ENCODE data around the gene UCP3.

Gene UCP3

DNA sequence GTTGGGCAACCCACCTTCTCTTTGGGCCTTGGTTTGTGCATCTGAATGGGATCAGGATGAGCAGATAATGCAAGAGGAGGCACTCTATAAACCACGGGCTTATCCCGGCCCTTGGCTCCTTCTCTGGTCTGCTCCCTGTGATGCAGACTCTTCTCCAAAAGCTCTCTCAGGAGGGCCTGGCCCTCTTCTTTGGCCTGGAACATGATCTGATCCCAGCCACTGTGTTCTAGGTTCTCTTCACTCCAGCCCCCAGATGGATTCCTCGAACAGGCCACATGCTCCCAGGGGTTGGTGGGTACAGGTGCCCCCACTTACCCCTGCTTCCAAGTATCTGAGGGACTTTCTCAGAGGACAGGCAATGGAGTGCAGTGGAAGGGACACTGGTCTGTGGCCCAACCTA, 8.7 kb upstream of the UCP3 start:
- no peak for FAIRE-seq

DNA sequence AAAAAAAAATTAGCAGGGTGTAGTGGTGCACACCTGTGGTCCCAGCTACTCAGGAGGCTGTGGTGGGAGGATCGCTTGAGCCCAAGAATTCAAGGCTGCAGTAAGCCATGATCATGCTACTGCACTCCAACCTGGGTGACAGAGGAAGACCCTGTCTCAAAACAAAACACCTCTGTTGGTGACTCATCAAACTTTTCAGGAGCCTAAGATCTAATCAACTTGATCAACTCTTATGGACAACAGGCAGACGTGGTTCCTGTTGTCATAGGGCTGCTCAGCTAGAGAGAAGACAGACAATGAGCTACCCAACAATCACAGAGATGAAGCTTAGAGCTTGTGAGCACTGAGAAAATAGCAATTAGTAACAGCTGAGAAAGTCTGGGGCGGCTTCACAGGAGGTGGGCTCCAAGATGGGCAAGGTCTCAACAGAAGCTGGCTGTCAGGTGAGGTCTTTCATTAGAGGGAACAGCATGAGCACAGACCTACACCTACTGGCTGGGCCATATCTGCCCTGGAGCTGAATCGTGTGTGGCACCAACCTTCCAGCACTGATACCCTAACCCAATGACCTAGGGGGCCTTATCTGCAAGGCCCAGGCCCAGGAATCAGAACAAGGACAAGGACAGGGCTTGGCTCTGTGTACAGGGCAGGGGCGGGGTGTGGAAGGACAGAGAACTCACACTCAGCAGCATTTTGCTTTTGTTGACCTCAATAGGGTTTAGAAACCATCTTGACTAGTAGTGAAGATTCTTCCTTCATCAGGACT, 7.2 kb upstream of the UCP3 start:
- FAIRE-seq: no peak

DNA sequence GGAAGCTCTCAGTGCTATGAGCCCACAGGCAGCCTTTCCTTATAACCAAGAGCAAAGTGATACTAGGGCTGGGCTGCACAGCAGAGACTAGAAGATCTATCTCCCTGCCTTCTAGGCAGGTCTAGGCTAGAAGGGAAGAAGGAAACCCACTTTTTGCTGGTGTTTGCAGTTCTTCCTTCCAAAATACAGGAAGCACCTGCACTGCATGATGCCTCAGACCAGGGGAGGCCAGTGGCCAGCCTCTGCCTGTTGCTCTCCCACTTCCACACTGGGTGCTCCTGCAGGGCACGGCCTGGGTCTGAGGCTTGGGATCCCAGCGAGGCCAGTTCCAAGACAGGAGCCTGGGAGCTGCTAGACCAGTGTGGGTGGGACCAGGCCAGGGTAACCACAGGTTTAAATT, 6.0 kb upstream of the UCP3 start:
- no peak for FAIRE-seq

DNA sequence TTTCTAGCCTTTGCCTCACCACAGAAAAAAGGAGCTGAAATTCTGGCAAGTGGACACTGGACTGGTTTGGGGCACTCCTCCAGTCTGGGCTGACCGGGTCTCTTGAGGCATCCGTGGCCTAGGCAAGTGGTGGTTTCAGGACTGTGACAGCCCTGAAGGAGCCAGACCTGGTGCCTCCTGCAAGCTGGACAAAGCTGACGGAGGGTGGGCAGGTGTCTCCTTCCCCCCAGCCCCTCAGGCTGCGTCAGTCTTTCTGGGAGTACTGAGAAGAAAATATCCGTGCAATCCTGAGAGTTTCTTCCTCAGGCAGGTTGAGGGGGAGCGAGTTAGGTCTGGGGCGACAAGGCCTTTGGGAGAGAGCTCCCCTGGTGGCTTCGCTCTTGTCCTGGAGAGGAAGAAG, 4.3 kb upstream of the UCP3 start:
- no peak for FAIRE-seq

DNA sequence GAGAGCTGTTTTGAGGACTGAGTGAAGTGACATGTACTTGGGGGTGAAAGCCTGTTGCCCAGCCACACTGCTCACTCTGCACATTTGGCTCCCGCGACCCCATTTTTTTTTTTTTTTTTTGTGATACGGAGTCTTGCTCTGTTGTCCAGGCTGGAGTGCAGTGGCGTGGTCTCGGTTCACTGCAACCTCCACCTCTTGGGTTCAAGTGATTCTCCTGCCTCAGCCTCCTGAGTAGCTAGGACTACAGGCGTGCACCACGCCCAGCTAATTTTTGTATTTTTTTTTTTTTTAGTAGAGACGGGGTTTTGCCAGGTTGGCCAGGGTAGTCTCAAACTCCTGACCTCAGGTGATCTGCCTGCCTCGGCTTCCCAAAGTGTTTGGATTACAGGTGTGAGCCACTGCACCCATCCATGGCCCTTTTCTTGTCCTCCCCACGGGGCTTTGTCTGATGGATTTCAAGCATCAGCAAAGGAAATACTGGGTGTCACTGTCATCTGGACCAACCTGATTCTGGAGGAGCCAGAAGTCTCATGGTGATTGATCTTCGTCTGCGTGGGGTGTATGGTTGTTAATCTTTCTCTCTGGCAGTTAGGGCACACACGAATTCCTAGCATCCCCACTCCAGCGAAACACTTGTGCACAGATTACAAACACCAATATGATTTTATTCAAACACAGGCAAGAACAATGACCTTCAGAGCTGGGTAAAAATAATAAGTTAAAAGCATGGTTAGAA, 3.4 kb upstream of the UCP3 start:
- no peak for FAIRE-seq

- FAIRE-seq: no peak
Observed at GRCh38 chr11:74011360-74012073, 2.6 kb upstream of the UCP3 start.

- no peak for FAIRE-seq
Observed at GRCh38 chr11:74010306-74011300, 1.7 kb upstream of the UCP3 start.

GRCh38 chr11:74009675-74010305, 905 bp upstream of the UCP3 start:
- no peak for FAIRE-seq

DNA sequence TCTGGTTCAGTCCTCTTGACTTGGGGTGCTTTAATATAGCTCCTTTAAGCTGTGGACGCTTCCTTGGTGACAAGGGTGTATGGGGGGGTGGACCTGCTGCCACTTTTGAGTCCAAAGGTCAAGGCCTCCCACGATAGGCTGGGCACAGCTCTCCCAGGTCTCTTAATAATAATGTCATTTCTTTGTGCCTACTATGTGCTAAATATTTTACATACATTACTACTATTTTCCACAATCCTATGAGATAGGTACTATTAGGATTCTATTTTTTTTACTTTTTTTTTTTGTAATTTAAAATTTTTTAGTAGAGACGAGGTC, 304 bp upstream of the UCP3 start:
- FAIRE-seq: no peak

- no peak for FAIRE-seq
Observed at GRCh38 chr11:74007691-74008372, 1.1 kb downstream of the UCP3 start.

DNA sequence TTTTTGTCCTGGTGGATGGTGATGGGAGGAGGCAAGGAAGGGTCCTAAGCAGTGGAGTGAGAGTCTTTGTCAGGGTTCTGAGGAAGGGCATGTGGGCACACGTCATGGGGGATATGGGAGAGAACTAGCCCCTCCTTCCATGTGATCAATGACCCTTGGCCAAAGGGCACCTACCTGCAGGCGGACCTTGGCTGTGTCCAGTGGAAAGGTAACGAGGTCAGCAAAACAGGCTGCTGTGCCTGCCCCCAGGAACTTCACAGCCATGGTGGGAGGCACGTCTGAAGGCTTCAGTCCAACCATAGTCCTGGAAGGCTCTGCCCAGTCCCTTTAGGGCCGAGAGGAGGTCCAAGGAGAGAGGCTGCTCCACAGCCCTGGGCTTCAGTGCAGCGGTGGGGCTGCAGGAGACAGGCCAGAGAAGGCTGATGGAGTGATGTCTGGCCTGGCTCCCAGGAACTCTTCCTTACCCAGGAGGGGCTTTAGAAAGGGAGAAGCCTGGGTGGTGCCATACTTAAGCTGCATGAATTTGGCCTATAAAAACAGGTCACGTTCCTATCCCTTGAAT, 2.1 kb downstream of the UCP3 start:
- FAIRE-seq: no peak

DNA sequence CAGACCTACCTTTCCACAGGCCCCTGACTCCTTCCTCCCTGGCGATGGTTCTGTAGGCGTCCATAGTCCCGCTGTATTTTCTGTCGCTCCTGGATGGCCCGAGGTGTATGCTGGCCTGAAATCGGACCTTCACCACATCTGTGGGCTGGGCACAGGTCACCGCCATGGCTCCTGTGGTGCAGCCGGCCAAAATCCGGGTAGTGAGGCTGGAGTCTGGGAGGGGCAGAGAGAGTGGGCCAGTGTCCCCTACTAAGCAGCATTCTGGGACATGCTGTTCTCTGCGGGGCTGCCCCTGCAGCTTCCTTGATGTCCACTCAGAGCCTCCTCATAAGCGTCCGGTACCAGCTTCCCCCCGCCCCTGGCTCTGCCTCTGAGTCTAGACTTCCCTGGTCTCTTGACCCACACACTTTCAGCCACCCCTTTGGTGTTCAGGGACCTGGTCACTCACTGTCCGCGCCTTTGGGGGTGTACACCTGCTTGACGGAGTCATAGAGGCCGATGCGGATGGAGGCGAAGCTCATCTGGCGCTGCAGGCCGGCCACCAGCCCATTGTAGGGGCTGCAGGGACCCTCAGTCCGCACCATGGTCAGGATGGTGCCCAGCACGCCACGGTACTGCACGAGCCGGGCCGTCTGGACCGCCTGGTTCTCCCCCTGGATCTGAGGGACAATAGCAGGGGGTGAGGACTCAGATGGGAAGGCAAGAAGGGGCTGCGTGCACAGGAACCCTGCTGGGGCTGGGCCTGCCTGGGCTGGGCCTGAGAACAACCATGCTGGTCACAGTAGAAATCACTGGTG, 3.0 kb downstream of the UCP3 start:
- no peak for FAIRE-seq

- FAIRE-seq: no peak
Observed at GRCh38 chr11:74004759-74005615, 3.9 kb downstream of the UCP3 start.

- FAIRE-seq: no peak
Observed at GRCh38 chr11:74004046-74004695, 4.7 kb downstream of the UCP3 start.

DNA sequence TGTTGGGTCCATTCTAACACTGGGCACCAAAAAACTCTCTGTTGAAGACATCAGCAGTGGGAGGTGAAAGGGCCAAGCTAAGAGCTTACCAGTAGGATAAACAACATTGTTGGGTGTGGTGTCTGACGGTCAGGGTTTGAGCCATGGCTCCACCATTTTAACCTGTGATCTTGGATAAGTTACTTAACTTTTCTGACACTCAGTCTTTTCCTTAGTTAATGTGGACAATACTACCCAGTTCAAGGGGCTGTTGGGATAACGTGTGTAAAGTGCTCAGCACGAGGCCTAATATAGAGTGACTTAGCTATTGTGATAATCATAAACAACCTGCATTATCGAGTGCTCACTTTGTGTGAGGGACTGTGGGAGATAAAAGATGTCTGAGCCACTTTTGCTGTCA, 6.1 kb downstream of the UCP3 start:
- FAIRE-seq: no peak

DNA sequence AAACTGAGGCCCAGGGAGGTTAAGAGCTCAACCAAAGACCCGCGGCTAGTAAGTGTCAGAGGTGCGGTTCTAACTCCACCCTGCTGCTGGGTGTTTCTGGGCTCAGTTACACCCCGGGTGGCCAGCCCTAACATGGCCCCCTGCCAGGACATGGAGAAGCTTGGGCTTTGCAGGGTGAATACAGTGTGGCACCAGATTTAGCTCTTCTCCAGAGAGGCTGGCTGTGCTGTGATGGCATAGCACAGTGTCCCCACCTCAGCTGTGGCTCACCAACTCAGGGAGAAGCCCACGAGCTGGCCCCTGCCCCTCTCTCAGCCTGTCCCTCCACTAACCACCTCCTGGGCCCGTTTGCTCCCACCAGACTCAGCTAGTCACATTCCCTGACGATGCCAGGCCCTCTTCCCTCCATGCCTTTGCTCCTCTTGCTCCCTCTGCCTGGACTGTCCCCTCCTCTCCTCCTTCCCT, 7.0 kb downstream of the UCP3 start:
- no peak for FAIRE-seq

GRCh38 chr11:74000307-74001133, 8.4 kb downstream of the UCP3 start:
- FAIRE-seq: no peak
